Measurements from ENCODE around the gene KRTAP5-5.

GRCh38 chr11:1652442-1652770 lies 22.8 kb downstream of the KRTAP5-5 start:
- no peak for TF ChIP-seq CTCF (IDR thresholded peaks at IDR 0.05)
- TF ChIP-seq POLR2A (IDR thresholded peaks at IDR 0.05), result no peak

Measured in right lobe of liver (tissue), 4 donors.